ENCODE measurements around the gene MARCHF3.
A peak's percentile ranks its signal among the peaks of the same experiment; 100 is the strongest.

Gene MARCHF3

DNA sequence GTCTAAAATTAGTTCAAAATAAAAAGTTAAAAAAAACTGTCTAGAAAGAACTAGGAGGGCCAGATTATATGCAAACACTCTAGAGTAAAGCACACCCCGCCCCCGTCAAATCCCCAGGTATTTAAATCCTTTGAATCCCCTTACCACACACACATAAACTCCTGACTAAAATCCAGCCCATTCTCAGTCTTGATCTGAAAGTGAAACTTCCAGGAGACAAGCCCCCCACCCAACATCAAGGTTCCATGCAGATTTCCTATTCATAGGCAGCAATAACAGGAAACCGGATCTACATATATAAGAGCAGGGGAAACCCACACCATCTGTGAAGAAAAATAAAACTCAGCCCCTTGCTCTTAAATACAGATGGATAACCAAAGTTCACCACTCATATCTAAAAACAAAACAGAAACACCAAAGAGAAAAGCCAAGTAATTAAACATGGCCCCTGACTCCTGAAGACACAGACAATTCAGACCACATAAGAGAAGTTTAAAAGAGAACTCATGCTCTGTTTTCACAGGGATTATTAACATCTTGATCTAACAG is 42.3 kb downstream of the MARCHF3 start:
- no peak overlapping the region for H3K4me3 ChIP-seq (ENCODE audit: low read depth, low read length)
- TF ChIP-seq CTCF (IDR thresholded peaks at IDR 0.05; ENCODE audit: low read depth, low read length) (no peak), POLR2A (IDR thresholded peaks at IDR 0.05; ENCODE audit: extremely low read depth, insufficient read length) (no peak), MYC (IDR thresholded peaks at IDR 0.05; ENCODE audit: low read depth, low read length) (no peak)
- TF ChIP-seq, protein P1, sequence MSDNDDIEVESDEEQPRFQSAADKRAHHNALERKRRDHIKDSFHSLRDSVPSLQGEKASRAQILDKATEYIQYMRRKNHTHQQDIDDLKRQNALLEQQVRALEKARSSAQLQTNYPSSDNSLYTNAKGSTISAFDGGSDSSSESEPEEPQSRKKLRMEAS (IDR thresholded peaks at IDR 0.05; ENCODE audit: low read depth, low read length) = no peak
- DNase-seq (ENCODE audit: low read depth) = no peak

- no peak overlapping the region for H3K4me3 ChIP-seq (ENCODE audit: low read depth, low read length)
- DNase-seq (ENCODE audit: low read depth) = no peak
- TF ChIP-seq CTCF (IDR thresholded peaks at IDR 0.05; ENCODE audit: low read depth, low read length) (no peak), MYC (IDR thresholded peaks at IDR 0.05; ENCODE audit: low read depth, low read length) (no peak), POLR2A (IDR thresholded peaks at IDR 0.05; ENCODE audit: extremely low read depth, insufficient read length) (no peak)
- TF ChIP-seq, protein P1 (IDR thresholded peaks at IDR 0.05; ENCODE audit: low read depth, low read length) = no peak
Measured at GRCh38 chr5:126987271-126987899, 43.0 kb downstream of the MARCHF3 start.

DNA sequence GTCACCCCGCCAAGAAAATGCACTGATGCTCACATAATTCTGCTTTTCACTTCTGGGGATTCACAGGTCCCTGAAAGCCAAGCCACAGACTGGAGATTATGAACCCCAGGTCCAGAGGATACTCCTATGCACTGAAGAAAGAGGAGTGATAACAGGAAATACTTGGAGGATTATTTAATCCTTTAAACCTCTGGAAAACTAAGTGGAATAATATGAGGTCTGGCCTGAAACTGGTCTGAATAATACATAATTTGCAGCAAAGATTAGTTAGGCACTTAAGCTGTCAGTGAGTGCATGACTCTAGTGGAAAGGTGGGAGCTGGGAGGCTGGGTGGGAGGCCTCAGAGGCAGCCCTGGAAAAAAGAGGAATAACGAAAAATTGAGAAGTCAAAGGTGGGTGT is 45.7 kb downstream of the MARCHF3 start:
- no peak for TF ChIP-seq CTCF (IDR thresholded peaks at IDR 0.05; ENCODE audit: low read depth, low read length)
- no peak for TF ChIP-seq MYC (IDR thresholded peaks at IDR 0.05; ENCODE audit: low read depth, low read length)
- TF ChIP-seq, protein P1 (IDR thresholded peaks at IDR 0.05; ENCODE audit: low read depth, low read length) = no peak
- no peak for TF ChIP-seq POLR2A (IDR thresholded peaks at IDR 0.05; ENCODE audit: extremely low read depth, insufficient read length)
- no peak for DNase-seq (ENCODE audit: low read depth)
- H3K4me3 ChIP-seq (ENCODE audit: low read depth, low read length) = no peak overlapping the region

- peak; percentile 32 for DNase-seq (ENCODE audit: low read depth)
- TF ChIP-seq, protein P1 (IDR thresholded peaks at IDR 0.05; ENCODE audit: low read depth, low read length) = no peak
- TF ChIP-seq POLR2A (IDR thresholded peaks at IDR 0.05; ENCODE audit: extremely low read depth, insufficient read length) (no peak), MYC (IDR thresholded peaks at IDR 0.05; ENCODE audit: low read depth, low read length) (no peak), CTCF (IDR thresholded peaks at IDR 0.05; ENCODE audit: low read depth, low read length) (no peak)
- H3K4me3 ChIP-seq (ENCODE audit: low read depth, low read length) = no peak overlapping the region
Measured at GRCh38 chr5:126983874-126984266, 46.5 kb downstream of the MARCHF3 start.

DNA sequence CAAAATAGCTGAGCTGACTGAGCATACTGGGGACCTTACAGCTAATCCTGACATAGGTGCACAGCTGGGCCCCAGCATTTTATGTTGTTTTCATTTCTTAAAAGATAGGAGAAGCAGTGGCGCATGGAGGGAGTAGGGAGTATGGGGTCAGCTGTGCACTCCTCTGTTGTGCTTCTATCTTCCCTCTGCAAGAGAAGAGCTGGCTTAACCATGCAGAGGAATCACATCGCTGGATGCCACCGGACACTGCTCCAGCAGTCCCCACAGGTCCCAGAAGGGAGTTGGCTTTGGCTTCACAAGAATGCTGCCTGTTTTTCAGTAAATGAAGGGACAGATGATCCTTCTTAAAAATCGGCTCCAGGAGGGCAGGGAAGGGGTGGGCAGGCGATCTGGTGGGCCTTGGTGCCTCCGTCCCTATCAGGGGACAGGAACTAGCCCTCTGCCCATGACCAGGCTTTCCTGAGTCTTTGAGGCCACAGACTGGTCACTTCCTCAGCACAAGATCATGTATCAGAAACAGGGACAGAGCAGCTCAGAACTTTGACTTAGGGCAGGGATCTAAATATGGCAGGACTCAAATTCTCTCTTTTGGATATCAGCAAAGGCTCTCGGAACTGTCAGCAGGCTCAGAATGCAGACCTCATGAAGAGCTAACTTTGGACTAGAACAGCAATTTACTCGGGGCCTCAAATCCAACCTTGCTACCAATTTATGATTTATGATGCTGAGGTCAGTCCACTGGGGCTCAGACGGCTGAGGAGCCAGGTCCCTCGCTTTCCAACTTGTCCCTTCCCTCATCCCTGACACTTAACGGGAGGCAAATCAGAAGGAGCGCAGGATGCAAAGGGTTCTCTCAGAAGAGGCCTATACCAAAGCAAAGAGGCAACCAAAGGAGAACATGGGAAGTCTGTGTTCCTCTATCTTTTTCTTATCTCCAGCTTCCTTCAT is 47.2 kb downstream of the MARCHF3 start:
- DNase-seq (ENCODE audit: low read depth) = no peak
- TF ChIP-seq MYC (IDR thresholded peaks at IDR 0.05; ENCODE audit: low read depth, low read length) (no peak), POLR2A (IDR thresholded peaks at IDR 0.05; ENCODE audit: extremely low read depth, insufficient read length) (no peak), CTCF (IDR thresholded peaks at IDR 0.05; ENCODE audit: low read depth, low read length) (no peak)
- TF ChIP-seq, protein P1 (IDR thresholded peaks at IDR 0.05; ENCODE audit: low read depth, low read length) = no peak
- no peak overlapping the region for H3K4me3 ChIP-seq (ENCODE audit: low read depth, low read length)

Measured in NB4 (cell line).